Hepatocyte (in vitro differentiated cells): ENCODE results near the gene F2RL2. TPM values are rescaled to one million over a fixed set of nuclear protein-coding genes. Genes with fewer than 3 reads are reported as not detected.

Source experiments
- DNase-seq: peaks from one replicate; pipeline ENCODE4 v3.0.0-alpha.2; 2016; ENCODE audit warnings: low spot score
- H2AFZ ChIP-seq: fragments of 200-600 bp; sonication (generic); 2 replicates; pipeline ENCODE4 v1.6.0; 2016; ENCODE audit warnings: antibody characterized with exemption, mild to moderate bottlenecking
- H3K27ac ChIP-seq: fragments of 200-600 bp; sonication (generic); 2 replicates; pipeline ENCODE4 v1.5.1; 2016; ENCODE audit warnings: mild to moderate bottlenecking
- H3K27me3 ChIP-seq: fragments of 200-600 bp; sonication (generic); 2 replicates; pipeline ENCODE4 v1.6.1; 2016
- H3K36me3 ChIP-seq: fragments of 200-600 bp; sonication (generic); replicated peaks from 2 replicates; pipeline ENCODE4 v1.5.1; 2016; ENCODE audit warnings: low read depth; ENCODE audit not compliant: insufficient read depth
- H3K4me1 ChIP-seq: fragments of 200-600 bp; sonication (generic); 2 replicates; pipeline ENCODE4 v1.5.1; 2016; ENCODE audit warnings: mild to moderate bottlenecking, moderate library complexity; ENCODE audit not compliant: insufficient read depth
- H3K4me2 ChIP-seq: fragments of 200-600 bp; sonication (generic); 2 replicates; pipeline ENCODE4 v1.6.0; 2016
- H3K4me3 ChIP-seq: fragments of 200-600 bp; sonication (generic); 2 replicates; pipeline ENCODE4 v1.5.1; 2016; ENCODE audit warnings: mild to moderate bottlenecking
- H3K79me2 ChIP-seq: fragments of 200-600 bp; sonication (generic); 2 replicates; pipeline ENCODE4 v1.6.0; 2017; ENCODE audit warnings: mild to moderate bottlenecking
- H3K9me2 ChIP-seq: fragments of 200-600 bp; sonication (generic); replicated peaks from 2 replicates; pipeline ENCODE4 v1.6.0; 2017; ENCODE audit warnings: mild to moderate bottlenecking; ENCODE audit not compliant: insufficient read depth
- H3K9me3 ChIP-seq: fragments of 200-600 bp; sonication (generic); 2 replicates; pipeline ENCODE4 v1.5.1; 2016; ENCODE audit warnings: low read depth, mild to moderate bottlenecking
- H4K20me1 ChIP-seq: fragments of 200-600 bp; sonication (generic); 2 replicates; pipeline ENCODE4 v1.6.0; 2016; ENCODE audit warnings: mild to moderate bottlenecking; ENCODE audit not compliant: insufficient read depth, poor library complexity, severe bottlenecking
- EZH2 ChIP-seq: fragments of 200-600 bp; sonication (generic); IDR thresholded peaks from 2 replicates; pipeline ENCODE4 v1.6.1; 2016; ENCODE audit warnings: antibody characterized with exemption, mild to moderate bottlenecking, borderline replicate concordance
- EZH2phosphoT487 ChIP-seq: fragments of 200-600 bp; sonication (generic); IDR thresholded peaks from one replicate; pipeline ENCODE4 v1.6.1; 2018; ENCODE audit warnings: antibody characterized with exemption, mild to moderate bottlenecking, low read depth, moderate library complexity; ENCODE audit not compliant: unreplicated experiment, severe bottlenecking
- WGBS: methylation state at CpG from one replicate; pipeline ENCODE4 v1.1.6; 2016; ENCODE audit warnings: low lambda C conversion rate; ENCODE audit errors: missing lambda C conversion rate; 5-methylcytosine and 5-hydroxymethylcytosine counted together
- polyA plus RNA-seq: library from polyadenylated mRNA; unstranded; fragments of >200 nt; fragmentation: Nextera tagmentation; extraction: Ambion mirVana; gene quantifications from 2 replicates; pipeline ENCODE4 v1.2.1, GENCODE V29; 2016
- total RNA-seq: library from RNA; depleted of rRNA; stranded (reverse); fragments of >200 nt; gene quantifications from 2 replicates; pipeline ENCODE4 v1.2.3, GENCODE V29; 2014
- TF ChIP-seq, protein P1 (sequence below): fragments of 200-600 bp; sonication (generic); IDR thresholded peaks from 2 replicates; pipeline ENCODE4 v1.5.1; 2016; ENCODE audit warnings: antibody characterized with exemption, mild to moderate bottlenecking; ENCODE audit not compliant: poor library complexity

The F2RL2 gene
- total and polyA plus RNA-seq, 2 experiments from 2014 or later = 1.5 to 2.3 TPM

DNA sequence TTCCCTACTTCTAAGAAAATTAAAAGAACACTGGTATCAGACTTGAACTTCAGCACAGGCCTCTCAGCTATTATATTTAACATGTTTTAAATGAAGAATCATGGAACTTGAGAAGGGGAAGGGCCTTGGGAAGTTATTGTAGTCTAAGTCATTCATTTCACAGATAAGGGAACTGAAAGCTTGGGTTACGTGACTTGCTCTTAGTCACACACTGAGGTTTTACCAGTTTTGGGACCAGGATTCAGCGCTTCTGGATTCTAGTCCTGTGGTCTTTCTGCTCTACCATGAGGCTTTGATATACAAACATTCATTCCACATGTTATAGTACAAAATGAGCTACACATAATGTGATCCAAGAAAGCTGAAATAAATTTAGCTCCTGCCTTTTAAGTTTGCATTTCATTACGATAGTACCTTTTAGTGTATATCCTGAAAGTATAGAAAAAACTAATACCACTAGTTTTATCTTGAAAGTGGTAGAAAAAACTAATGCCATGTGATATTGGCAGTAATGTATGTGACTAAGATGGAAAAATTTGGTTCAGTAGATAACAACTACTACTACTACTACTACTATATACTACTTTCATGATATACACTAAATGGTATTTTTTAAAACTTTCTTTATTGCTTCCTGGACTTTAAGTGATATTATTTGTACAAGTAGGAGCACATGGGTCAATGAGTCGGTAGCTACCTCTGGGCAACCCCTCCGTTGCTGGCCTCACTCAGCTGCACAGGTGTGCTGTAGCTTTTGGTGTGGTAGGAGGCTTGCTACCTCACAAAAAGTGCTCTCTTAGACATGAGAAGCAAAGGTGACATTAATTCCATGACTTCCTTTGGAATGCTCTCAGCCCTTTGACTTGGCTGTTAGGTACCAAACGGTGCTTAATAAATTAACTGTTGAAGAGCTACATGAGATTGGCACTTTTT lies 40.7 kb downstream of the F2RL2 start:
- Histone ChIP-seq H3K27ac (peak overlapping the region; percentile 16), H2AFZ (no peak overlapping the region), H3K79me2 (no peaks in the 10 kb centered on the region), H3K9me3 (no peaks in the 10 kb centered on the region), H3K4me2 (peak overlapping the region; percentile 33), H3K36me3 (no peaks in the 10 kb centered on the region), H3K27me3 (no peaks in the 10 kb centered on the region), H3K4me1 (peaks cover 23% of the 10 kb centered on the region), H3K9me2 (no peaks in the 10 kb centered on the region), H3K4me3 (no peak overlapping the region), H4K20me1 (no peaks in the 10 kb centered on the region)
- TF ChIP-seq EZH2 (no peak), EZH2phosphoT487 (no peak)
- TF ChIP-seq, protein P1, sequence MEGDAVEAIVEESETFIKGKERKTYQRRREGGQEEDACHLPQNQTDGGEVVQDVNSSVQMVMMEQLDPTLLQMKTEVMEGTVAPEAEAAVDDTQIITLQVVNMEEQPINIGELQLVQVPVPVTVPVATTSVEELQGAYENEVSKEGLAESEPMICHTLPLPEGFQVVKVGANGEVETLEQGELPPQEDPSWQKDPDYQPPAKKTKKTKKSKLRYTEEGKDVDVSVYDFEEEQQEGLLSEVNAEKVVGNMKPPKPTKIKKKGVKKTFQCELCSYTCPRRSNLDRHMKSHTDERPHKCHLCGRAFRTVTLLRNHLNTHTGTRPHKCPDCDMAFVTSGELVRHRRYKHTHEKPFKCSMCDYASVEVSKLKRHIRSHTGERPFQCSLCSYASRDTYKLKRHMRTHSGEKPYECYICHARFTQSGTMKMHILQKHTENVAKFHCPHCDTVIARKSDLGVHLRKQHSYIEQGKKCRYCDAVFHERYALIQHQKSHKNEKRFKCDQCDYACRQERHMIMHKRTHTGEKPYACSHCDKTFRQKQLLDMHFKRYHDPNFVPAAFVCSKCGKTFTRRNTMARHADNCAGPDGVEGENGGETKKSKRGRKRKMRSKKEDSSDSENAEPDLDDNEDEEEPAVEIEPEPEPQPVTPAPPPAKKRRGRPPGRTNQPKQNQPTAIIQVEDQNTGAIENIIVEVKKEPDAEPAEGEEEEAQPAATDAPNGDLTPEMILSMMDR = no peak
- 65% methylated on average over 6 of the region's 6 CpGs for WGBS
- peak; percentile 17 for DNase-seq

DNA sequence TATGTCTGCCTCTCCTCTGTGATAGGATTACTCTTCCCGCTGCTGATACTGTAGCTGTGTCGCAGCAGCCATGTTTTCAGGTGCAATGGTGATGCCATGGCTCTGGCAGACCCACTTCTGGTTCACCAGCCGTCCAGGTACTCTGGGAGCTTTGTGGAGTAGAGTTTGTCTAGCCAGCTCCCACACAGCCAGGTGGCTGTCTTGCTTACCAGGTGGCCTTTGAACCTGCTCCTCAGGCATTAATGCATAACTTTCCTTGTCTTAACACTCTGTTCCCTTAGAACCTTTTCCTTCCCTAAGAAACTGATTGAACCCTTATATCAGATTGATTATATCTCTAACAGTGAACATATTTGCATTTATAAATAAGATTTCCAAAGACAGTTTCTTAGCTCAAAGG lies 42.2 kb downstream of the F2RL2 start:
- 90% methylated on average over 3 of the region's 3 CpGs for WGBS
- Histone ChIP-seq H3K79me2 (no peaks in the 10 kb centered on the region), H3K9me3 (no peaks in the 10 kb centered on the region), H4K20me1 (no peaks in the 10 kb centered on the region), H3K36me3 (no peaks in the 10 kb centered on the region), H3K27ac (peak overlapping the region; percentile 4), H3K27me3 (no peaks in the 10 kb centered on the region), H3K4me1 (peaks cover 21% of the 10 kb centered on the region), H3K9me2 (no peaks in the 10 kb centered on the region), H3K4me3 (no peak overlapping the region), H3K4me2 (no peak overlapping the region), H2AFZ (no peak overlapping the region)
- TF ChIP-seq, protein P1 = no peak
- TF ChIP-seq EZH2phosphoT487 (no peak), EZH2 (no peak)
- no peak for DNase-seq

GRCh38 chr5:76579166-76579937 lies 43.9 kb downstream of the F2RL2 start:
- peaks cover 17% of the 10 kb centered on the region for H3K4me1 ChIP-seq
- H3K4me3 ChIP-seq = no peak overlapping the region
- 83% methylated on average over 7 of the region's 7 CpGs for WGBS
- no peak for DNase-seq
- no peak overlapping the region for H2AFZ ChIP-seq
- no peak overlapping the region for H3K4me2 ChIP-seq
- H3K9me3 ChIP-seq = no peaks in the 10 kb centered on the region
- H4K20me1 ChIP-seq = no peaks in the 10 kb centered on the region
- TF ChIP-seq EZH2 (no peak), EZH2phosphoT487 (no peak)
- TF ChIP-seq, protein P1 = no peak
- no peaks in the 10 kb centered on the region for H3K9me2 ChIP-seq
- H3K27me3 ChIP-seq = no peaks in the 10 kb centered on the region
- no peak overlapping the region for H3K27ac ChIP-seq
- H3K79me2 ChIP-seq = no peaks in the 10 kb centered on the region
- no peaks in the 10 kb centered on the region for H3K36me3 ChIP-seq
